ENCODE data around the gene PAM. TPM values are rescaled to one million over a fixed set of nuclear protein-coding genes. Genes with fewer than 3 reads are reported as not detected.
A peak's percentile ranks its signal among the peaks of the same experiment; 100 is the strongest.

The PAM gene
- total RNA-seq, 2 donors from 2014 or later, result 2,512 to 4,531 TPM

DNA sequence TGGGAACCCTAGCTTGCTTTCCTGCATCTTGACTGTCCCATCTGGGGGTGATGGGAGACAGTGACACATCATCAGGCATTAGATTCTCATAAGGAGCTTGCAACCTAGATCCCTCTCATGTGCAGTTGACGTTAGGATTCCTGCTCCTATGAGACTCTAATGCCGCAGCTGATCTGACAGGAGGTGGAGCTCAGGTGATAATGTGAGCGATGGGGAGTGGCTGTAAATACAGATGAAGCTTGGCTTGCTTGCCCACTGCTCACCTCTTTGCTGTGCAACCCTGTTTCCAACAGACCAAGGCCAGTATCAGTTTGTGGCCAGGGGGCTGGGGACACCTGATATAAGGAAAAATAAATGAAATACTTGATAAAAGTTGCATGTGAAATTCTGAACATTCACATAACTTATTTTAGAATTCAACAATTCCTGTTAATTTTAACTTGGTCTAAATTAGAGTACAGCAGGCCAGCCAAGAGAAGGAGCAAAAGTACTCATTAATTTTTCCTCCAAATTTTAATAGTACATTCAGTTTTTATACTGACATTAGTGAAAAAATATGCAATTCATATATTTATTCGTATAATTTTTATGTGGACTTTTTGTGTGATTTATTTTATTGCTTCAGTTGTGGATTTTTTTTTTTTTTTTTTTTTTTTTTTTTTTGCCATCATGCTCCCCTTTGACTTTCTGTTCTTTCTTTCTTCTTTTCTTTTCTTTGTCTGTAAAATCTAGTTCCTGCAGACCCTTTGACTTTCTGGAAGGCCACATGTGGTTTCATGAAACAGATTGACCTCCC, 11.4 kb downstream of the PAM start:
- TF ChIP-seq, protein P1, sequence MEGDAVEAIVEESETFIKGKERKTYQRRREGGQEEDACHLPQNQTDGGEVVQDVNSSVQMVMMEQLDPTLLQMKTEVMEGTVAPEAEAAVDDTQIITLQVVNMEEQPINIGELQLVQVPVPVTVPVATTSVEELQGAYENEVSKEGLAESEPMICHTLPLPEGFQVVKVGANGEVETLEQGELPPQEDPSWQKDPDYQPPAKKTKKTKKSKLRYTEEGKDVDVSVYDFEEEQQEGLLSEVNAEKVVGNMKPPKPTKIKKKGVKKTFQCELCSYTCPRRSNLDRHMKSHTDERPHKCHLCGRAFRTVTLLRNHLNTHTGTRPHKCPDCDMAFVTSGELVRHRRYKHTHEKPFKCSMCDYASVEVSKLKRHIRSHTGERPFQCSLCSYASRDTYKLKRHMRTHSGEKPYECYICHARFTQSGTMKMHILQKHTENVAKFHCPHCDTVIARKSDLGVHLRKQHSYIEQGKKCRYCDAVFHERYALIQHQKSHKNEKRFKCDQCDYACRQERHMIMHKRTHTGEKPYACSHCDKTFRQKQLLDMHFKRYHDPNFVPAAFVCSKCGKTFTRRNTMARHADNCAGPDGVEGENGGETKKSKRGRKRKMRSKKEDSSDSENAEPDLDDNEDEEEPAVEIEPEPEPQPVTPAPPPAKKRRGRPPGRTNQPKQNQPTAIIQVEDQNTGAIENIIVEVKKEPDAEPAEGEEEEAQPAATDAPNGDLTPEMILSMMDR (IDR thresholded peaks at IDR 0.05), result no peak
- Histone ChIP-seq H3K9me3 (no peaks in the 10 kb centered on the region), H3K27me3 (no peaks in the 10 kb centered on the region), H3K4me1 (peaks cover 0 to 47% of the 10 kb centered on the region in 2 donors), H3K36me3 (no peaks in the 10 kb centered on the region), H3K27ac (peak overlapping the region in 1 of 2 donors; percentile 19), H3K4me3 (no peak overlapping the region)
- DNase-seq (ENCODE audit: low spot score), result no peak

DNA sequence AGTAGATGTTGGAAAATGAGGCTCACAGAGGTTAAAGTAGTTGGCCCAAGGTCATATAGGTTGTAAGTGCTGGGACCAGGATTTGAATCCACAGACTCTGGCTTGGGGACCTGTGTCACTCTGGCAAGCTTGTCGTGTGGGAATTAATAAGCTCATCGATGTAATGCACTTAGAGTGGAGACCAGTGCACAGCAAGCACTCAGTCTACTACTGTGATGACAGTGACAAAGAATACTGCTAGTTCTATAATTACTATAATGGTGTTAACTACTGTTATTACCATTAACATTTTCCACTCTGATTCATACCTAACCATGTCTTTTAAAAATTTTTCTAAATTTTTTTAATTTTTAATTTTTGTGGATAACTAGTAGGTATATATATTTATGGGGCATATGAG, 12.8 kb downstream of the PAM start:
- H3K4me3 ChIP-seq, result no peak overlapping the region
- peak overlapping the region in 1 of 2 donors; percentile 47 for H3K27ac ChIP-seq
- H3K4me1 ChIP-seq, result peaks cover 0 to 43% of the 10 kb centered on the region in 2 donors
- H3K36me3 ChIP-seq, result no peaks in the 10 kb centered on the region
- no peaks in the 10 kb centered on the region for H3K27me3 ChIP-seq
- no peaks in the 10 kb centered on the region for H3K9me3 ChIP-seq
- TF ChIP-seq, protein P1 (IDR thresholded peaks at IDR 0.05), result no peak
- no peak for DNase-seq (ENCODE audit: low spot score)

DNA sequence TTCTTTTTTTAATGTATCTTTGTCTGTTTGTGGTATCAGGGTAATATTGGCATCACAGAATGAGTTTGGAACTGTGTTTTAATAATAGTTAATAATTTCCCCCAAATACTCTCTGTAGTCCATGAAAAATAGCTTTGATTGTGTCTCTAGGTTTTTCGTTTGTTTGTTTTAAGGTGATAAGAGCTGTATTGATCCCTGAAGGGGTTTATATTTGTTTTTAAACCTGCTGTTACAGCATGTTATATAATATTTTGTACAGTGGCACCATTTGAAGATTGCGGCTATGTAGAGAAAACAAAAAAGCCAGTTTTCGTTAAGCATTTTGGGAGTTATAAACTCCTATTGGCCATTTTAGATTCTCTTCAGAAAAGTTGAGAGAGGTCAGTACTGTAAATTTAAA, 15.7 kb downstream of the PAM start:
- no peak for DNase-seq (ENCODE audit: low spot score)
- Histone ChIP-seq H3K27me3 (no peaks in the 10 kb centered on the region), H3K36me3 (no peaks in the 10 kb centered on the region), H3K27ac (peak overlapping the region in 1 of 2 donors; percentile 60), H3K4me1 (peaks cover 0 to 28% of the 10 kb centered on the region in 2 donors), H3K9me3 (no peaks in the 10 kb centered on the region), H3K4me3 (no peak overlapping the region)
- TF ChIP-seq, protein P1 (IDR thresholded peaks at IDR 0.05), result no peak

DNA sequence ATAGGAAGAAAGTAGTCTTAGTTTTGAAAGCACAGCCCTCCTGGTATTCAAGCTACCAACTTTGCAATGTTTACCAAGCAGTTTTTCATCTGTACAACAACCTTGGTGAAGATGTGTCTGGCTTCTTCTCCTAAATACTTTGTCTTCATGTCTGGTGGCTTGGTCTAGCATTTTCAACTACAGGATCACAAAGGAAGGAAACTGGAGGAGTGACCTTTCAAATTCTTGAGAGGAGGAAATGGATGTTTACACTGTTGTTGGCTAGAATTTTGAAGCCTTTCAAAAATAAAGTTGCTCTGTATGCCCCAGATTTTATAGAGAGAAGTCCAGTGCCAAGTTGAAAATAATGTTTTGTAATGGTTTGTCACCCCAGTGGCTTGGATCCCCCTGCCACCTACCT, 16.3 kb downstream of the PAM start:
- peaks cover 0 to 28% of the 10 kb centered on the region in 2 donors for H3K4me1 ChIP-seq
- H3K27me3 ChIP-seq, result no peaks in the 10 kb centered on the region
- no peak for DNase-seq (ENCODE audit: low spot score)
- H3K4me3 ChIP-seq, result no peak overlapping the region
- H3K9me3 ChIP-seq, result peaks cover 0 to 3% of the 10 kb centered on the region in 2 donors
- no peaks in the 10 kb centered on the region for H3K36me3 ChIP-seq
- peak overlapping the region; percentile 44 to 60 for H3K27ac ChIP-seq
- TF ChIP-seq, protein P1 (IDR thresholded peaks at IDR 0.05), result no peak

DNA sequence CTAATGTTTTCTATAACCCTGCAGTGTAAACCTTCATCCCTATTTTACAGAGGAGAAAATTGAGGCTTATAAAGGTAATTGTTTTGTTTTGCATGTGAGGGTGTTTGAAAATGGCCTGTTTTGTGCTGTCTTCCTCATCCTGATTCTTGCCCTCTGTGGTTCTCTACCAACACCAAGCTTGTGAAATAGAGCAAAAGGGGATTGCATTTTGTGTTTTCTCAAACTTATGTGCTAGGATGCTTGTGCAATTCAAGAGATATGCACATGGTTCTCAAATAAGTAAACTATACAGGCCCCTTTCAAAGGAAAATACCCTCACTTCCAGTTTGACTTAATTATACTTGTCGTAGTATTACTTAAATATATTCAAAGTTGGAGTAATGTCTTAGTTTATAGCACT, 17.2 kb downstream of the PAM start:
- TF ChIP-seq, protein P1 (IDR thresholded peaks at IDR 0.05), result no peak
- H3K27ac ChIP-seq, result peak overlapping the region; percentile 44 to 60
- H3K36me3 ChIP-seq, result no peaks in the 10 kb centered on the region
- H3K4me1 ChIP-seq, result peaks cover 0 to 28% of the 10 kb centered on the region in 2 donors
- peaks cover 0 to 3% of the 10 kb centered on the region in 2 donors for H3K9me3 ChIP-seq
- no peaks in the 10 kb centered on the region for H3K27me3 ChIP-seq
- no peak for DNase-seq (ENCODE audit: low spot score)
- no peak overlapping the region for H3K4me3 ChIP-seq
